NK-92 (cell line): ENCODE results near the gene KDM3B.

Experiments used
- DNase-seq: peaks from one replicate; lab custom pipeline; 2025; ENCODE audit not compliant: unreplicated experiment; lab: John Stamatoyannopoulos, UW

Gene KDM3B

DNA sequence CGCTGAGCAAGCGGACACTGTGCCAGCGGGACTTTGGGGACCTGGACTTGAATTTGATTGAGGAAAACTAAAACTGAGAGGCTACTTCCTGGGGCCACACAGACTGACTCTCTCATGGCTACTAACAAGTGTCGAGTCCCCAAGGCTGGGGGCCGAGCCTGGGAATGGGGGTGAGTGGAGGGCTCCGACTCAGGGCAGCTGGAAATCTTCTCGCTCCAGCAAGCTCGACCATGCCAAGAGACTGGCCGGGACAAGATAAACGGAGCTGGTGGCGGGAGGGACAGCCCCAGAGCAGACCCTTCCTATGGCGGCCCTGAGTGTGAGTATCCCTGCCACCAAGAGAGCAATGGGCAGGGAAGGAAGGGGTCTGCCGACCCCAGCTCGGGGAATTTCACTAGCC is 5.6 kb upstream of the KDM3B start:
- no peak for DNase-seq

DNA sequence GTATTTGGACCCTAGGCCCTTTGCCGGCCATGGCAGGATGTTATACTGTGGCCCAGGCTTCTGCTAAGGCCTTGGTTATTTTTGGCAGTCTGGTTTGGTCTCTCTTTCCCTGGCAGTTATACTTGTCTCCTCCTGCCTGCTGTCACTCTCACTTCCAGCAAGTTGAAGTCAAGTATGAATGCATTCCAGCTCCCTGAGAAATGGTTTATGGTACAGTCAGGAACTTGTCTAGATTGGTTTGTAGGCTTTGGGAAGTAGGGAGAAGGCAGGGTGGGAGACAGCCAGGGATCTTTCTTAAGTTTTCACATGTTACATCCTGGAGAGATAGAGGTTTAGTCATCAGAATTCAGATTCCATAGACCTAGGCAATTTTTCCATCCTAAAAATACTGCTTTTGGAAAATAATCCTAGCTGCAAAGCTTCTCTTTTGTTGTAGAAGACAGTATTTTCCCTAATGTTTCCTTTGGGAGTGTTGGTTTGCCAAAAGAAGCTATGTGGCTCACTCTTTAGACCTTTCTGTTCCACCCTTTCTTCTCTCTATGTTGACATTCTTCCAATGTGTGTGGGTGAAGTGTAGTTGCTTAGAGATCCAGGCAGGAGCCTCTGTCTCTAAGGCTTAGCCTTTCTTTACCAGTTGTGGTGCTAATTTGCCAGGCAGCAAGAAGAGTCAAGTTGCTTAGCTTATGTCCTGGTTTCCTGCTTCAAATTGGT is 2.5 kb upstream of the KDM3B start:
- DNase-seq: no peak

- DNase-seq: no peak
Observed at GRCh38 chr5:138350563-138350890, 2.0 kb upstream of the KDM3B start.

DNA sequence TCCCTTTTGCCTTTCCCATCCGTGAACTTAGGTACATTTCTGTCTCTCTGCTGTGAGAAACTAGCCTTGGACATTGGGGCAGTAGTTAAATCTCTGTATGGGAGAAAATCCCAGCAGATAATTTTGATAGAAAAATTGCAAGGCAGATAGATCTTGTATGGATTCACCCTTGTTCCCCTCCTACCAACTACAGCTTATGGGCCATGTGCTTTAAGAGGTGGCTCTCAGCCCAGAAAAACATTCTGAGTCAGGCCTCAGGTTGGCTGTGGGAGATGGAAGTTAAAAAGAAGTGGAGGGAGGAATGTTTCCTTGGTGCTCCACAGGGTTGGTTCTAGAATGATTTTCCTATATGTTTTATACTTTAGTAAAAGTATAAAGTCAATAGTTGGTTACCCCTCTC is 1.4 kb upstream of the KDM3B start:
- DNase-seq: no peak

DNA sequence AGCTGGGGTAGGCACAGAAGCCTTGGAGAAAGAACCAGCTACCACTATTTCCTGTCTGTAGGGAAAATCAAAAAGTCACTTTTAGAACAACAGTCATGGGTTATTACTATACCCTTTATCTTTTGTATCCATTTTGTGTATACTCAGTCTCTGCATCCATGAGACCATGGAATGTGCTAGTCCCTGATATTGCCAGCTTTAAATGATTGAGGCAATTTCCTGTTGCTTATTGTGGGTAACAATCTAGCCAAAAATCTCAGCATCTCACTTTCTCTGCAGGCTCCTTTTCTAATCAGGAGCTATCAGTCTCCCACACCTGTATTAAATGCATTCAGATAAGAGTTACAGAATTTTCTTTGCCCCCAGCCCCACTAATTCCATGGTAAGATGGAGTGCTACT is 968 bp upstream of the KDM3B start:
- no peak for DNase-seq

DNA sequence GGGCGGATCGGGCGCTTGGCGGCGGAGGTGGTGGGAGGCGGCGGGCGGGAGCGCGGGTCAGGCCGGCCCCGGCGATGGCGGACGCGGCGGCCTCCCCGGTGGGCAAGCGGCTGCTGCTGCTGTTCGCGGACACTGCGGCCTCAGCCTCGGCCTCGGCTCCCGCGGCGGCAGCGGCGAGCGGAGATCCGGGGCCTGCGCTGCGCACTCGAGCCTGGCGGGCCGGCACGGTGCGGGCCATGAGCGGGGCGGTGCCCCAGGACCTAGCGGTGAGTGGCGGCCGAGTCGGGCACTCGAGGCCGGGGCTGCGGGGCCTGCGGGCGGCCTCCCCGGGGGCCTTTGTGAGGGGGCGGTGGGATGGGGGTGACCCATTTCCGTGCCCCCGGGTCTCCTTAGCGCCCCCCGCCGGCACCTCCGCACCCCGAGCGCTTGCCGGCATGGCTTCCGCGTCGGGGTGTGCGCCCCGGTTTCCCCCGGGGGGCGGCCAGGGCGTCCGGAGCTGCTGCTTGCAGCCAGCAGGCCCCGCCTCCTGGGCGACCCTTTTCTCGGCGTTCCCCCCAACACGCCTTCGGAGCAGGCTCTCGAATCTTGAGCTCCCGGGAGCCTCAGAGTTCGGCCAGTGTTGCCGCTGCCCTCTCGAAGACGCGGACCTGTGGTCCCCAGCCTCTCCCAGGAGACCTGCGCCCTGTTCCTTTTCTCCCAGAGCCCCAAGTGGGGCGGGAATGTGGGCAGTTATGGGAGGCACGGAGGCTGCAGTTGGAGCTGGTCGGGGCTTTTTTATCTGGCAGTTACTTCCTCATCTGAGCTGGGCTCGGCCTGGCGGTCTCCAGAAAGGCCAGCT is 456 bp downstream of the KDM3B start:
- no peak for DNase-seq

DNA sequence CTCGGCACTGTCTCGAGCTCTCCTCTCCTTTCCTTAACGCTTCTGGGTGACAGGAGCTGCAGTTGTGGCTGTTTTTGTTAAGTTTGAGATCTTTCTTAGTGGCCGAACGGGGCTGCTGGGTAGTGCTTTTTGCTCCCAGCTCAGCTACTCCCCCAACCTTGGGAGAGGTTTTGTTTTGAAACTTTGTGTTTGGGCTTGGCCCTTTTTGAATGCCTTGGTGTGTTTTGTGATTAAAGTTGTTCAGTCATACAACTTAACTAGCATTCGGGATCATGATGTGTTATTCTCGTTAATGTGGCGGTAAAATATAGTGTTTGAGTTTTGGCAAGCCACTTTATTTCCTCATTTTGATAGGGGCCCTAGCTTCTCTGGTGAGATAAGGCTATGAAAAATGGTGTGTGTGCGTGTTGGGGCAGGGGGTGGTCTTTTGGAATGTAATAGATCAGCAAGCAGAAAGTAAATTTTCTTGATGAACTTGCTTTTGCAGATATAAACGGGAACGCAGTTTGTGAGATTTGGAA is 1.1 kb downstream of the KDM3B start:
- no peak for DNase-seq

- no peak for DNase-seq
Observed at GRCh38 chr5:138354387-138354786, 1.9 kb downstream of the KDM3B start.

- no peak for DNase-seq
Observed at GRCh38 chr5:138354926-138355378, 2.5 kb downstream of the KDM3B start.

GRCh38 chr5:138359621-138360020 is 7.1 kb downstream of the KDM3B start:
- no peak for DNase-seq

DNA sequence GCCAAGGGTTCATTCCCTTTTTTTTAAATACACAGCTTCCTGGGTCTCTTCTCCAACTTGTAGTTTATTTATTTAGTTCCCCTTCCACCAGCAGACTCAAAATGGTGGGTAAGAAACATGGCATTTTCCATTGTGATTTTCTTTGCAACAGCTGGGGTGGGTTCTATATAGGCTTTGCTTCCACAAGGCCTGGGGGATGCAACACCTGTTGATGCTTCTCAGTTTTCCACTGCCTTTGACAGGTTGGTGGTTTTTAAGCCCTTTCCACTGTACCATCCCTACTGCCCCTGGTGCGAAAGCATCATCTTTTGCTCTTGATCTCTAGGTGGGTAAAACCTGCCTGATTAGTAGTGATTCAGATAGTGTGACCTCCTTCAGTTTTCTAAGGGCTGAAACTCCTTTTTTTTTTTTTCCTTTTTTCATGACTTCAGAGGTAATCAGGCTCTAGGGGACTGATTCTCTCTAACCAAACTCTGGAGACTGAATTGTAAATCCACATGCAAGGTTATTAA is 8.5 kb downstream of the KDM3B start:
- DNase-seq: no peak

DNA sequence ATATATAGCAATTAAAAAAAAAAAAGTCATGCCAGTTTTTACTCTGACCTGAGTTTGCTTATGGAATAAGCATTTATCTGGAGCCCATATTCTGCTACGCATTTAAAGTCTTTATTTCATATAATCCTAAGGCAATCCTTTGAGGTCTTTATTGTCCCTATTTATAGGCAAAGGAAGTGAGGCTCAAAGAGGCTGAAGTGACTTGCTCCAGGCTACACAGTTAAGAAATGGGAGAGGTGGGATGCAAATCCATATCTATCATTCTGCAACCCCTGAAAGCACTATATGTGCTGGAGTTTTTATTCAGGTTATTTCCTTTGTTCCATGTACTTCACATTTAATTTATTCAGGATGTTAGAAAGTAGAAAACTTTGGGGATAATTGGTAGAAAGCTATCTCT is 12.1 kb downstream of the KDM3B start:
- no peak for DNase-seq

DNA sequence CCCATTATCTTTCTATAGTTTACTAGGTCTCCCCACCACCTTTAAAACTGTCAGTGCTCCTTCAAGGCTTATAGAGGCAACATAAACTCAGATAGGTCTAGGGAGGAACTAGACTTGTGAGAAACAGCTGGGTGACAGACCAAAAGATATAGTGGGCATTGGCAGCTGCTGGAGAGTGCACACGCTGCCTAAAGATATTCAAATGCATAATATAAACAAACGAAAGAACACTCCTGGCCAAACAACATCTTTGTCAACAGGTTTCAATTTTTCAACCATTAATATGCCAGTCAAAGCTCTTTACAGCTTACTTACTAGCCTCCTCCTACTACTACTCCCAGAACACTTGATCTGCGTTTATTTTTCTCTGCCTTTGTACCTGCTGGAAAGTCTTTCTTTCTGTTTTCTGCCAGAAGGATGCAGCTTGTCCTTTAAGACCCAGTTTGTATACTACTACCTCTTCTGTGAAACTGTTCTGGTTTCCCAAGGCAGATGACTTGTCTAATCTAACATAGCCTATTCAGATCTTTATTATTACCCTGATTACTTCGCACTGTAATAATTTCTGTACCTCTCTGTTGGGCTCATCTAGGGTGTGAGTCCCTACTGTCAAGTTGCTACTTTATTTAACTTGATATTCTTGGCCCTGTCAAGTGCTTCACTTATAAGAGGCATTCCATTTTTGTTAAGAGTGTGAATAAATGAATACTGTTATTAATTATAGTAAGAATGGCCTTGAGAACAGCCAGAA is 14.3 kb downstream of the KDM3B start:
- DNase-seq: no peak

- no peak for DNase-seq
Observed at GRCh38 chr5:138369261-138369660, 16.8 kb downstream of the KDM3B start.

DNA sequence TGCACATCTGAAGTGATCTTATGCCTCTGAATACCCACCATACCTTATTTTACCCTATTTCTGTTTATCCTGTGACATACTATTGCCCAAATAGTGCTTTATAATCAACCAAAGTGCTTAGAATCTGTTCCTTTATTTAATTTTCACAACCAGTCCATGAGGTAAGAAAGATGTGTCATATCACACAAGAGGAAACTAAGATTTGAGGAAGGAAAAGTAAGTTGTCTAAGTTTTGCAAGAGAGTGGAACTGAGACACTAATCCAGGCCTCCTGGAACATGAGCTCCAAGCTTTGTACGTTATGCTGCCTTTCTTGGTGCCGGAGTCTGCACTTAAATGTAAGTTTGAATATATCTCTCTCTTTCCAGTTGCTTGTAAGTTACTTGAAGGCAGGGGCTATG is 17.2 kb downstream of the KDM3B start:
- DNase-seq: no peak

DNA sequence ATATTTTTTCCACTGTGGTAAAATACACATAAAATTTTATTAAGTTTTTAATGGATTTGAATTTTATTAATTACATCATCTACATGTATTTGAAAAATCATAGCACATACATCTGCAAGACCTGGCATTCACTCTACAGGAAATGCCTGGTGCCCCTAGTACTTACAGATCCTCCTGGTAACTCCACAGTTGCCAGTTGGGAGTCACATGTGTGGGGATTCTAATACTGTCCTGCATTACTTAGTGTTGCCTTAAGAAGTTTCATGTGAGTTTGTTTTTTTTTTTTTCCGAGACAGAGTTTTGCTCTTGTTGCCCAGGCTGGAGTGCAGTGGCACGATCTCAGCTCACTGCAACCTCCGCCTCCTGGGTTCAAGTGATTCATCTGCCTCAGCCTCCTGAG is 18.1 kb downstream of the KDM3B start:
- DNase-seq: no peak

DNA sequence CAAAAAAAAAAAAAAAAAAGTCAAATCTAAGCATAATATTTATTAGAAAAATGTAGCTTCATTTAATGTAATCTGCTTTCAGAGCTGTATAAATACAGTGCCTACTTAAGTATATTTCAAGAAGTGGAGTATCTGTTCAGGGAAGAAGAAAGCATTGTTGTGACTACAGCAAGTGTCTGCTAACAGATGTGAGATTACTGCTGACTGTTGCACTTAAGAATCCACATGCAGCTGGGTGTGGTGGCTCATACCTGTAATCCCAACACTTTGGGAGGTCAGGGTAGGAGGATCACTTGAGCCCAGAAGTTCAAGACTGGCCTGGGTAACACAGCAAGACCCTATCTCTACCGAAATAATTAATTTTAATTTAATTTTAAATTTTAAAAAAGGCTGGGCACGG is 19.0 kb downstream of the KDM3B start:
- no peak for DNase-seq

- no peak for DNase-seq
Observed at GRCh38 chr5:138372225-138372624, 19.7 kb downstream of the KDM3B start.

DNA sequence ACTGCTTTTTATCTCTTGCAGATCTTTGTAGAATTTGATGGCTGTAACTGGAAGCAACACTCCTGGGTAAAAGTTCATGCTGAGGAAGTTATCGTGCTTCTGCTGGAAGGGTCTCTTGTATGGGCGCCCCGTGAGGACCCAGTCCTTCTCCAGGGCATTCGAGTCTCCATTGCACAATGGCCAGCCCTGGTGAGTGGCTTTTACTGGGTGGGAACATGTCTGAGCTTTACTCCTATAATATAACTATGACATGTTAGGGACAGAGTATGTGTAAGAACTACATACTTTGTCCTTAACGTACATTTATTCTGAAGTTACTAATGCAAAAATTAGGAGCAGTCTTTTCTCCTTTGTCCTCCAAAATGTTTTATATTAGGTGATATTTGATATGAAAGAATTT is 20.2 kb downstream of the KDM3B start:
- DNase-seq: no peak

DNA sequence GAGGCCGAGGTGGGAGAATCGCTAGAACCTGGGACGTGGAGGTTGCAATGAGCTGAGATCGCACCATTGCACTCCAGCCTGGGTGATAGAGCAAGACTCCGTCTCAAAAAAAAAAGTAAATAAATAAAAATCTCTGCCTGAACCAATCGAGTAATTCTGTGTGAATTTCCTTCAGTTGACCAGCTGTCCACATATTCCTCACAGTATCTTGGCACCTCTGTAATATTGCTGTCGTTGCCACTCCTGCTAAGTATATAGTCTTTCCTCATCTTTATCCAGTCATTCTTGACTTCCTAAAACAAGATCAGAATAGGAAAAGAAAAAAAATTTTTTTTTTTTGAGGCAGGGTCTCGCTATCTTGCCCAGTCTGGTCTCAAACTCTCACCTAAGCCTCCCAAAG is 29.9 kb downstream of the KDM3B start:
- no peak for DNase-seq

- DNase-seq: no peak
Observed at GRCh38 chr5:138385660-138386059, 33.2 kb downstream of the KDM3B start.

GRCh38 chr5:138386290-138386689 is 33.8 kb downstream of the KDM3B start:
- DNase-seq: no peak
